Endothelial cell of umbilical vein (primary cell): Measurements from ENCODE around the gene COL13A1. TPM values are rescaled to one million over a fixed set of nuclear protein-coding genes. Genes with fewer than 3 reads are reported as not detected.

Experiments
- BruUV-seq: library from RNA; stranded (reverse); fragments of 400-500 nt; replicated peaks from 2 replicates; lab custom pipeline; 2021; lab: Mats Ljungman, UMichigan
- CTCF ChIA-PET: fragments of 300-600, 350-600 bp; sonication (Branson Sonifier 250); formaldehyde crosslinking; loops from one replicate; lab custom pipeline; 2021; ENCODE audit warnings: antibody characterized with exemption, inconsistent platforms; lab: Charles Lee
- POLR2A ChIA-PET: fragments of 300-600, 350-600 bp; sonication (Branson Sonifier 250); formaldehyde crosslinking; loops from one replicate; lab custom pipeline; 2021; ENCODE audit warnings: antibody characterized with exemption, inconsistent platforms; lab: Charles Lee
- DNase-seq: peaks from one replicate; pipeline ENCODE4 v3.0.0-alpha.2; 2011; ENCODE audit warnings: low read depth, low spot score
- FAIRE-seq: peaks from 2 replicates; lab custom pipeline; 2011; peaks lifted over from hg19 to GRCh38; lab: Jason Lieb, UNC
- H2AFZ ChIP-seq: 2 replicates; pipeline ENCODE4 v1.6.0; 2012; ENCODE audit warnings: low read depth, low read length, control low read depth, inconsistent platforms
- H3K27ac ChIP-seq: 2 replicates; pipeline ENCODE4 v1.5.1; 2011; ENCODE audit warnings: low read depth, mild to moderate bottlenecking, control low read depth, low read length, moderate library complexity; ENCODE audit not compliant: insufficient read depth
- H3K27me3 ChIP-seq, 2 experiments: 2 replicates each; pipeline versions ENCODE4 v1.6.0 to v1.6.1; 2011; ENCODE audit warnings: low read length in 2 of 2, mixed read lengths in 1 of 2; ENCODE audit not compliant: control insufficient read depth in 2 of 2, insufficient read depth in 2 of 2
- H3K36me3 ChIP-seq, 2 experiments: 2 replicates in 1 of 2; 3 replicates in 1 of 2; pipeline ENCODE4 v1.5.1; 2011; ENCODE audit warnings: low read length in 2 of 2, mild to moderate bottlenecking in 1 of 2, moderate library complexity in 1 of 2; ENCODE audit not compliant: control insufficient read depth in 2 of 2, insufficient read depth in 2 of 2; ENCODE audit errors: extremely low read depth in 1 of 2
- H3K4me1 ChIP-seq: 3 replicates; pipeline ENCODE4 v1.5.1; 2011; ENCODE audit warnings: mild to moderate bottlenecking, low read length; ENCODE audit not compliant: control insufficient read depth, insufficient read depth; ENCODE audit errors: extremely low read depth
- H3K4me2 ChIP-seq: 2 replicates; pipeline ENCODE4 v1.6.1; 2011; ENCODE audit warnings: low read length, control low read depth, mixed read lengths; ENCODE audit not compliant: insufficient read depth
- H3K4me3 ChIP-seq, 3 experiments: fragments of 200-600 bp in 1 of 3; sonication (generic), shearing (Covaris generic) in 1 of 3; replicated peaks in 1 of 3; 2 replicates each; pipeline ENCODE4 v1.5.1; 2011 to 2016; ENCODE audit warnings: control low read depth in 3 of 3, low read length in 3 of 3, mild to moderate bottlenecking in 2 of 3, inconsistent platforms in 1 of 3, low read depth in 1 of 3, moderate library complexity in 1 of 3; ENCODE audit not compliant: insufficient read depth in 1 of 3
- H3K79me2 ChIP-seq: 2 replicates; pipeline ENCODE4 v1.6.0; 2012; ENCODE audit warnings: low read length, inconsistent platforms; ENCODE audit not compliant: control insufficient read depth, insufficient read depth
- H3K9ac ChIP-seq: replicated peaks from 2 replicates; pipeline ENCODE3; 2011; ENCODE audit warnings: low read length, control low read depth; ENCODE audit not compliant: insufficient read depth; ENCODE audit errors: extremely low read depth
- H3K9me1 ChIP-seq: replicated peaks from 3 replicates; pipeline ENCODE4 v1.6.0; 2011; ENCODE audit warnings: mild to moderate bottlenecking, low read length; ENCODE audit not compliant: control insufficient read depth, insufficient read depth; ENCODE audit errors: extremely low read depth
- H3K9me3 ChIP-seq: replicated peaks from 2 replicates; pipeline ENCODE4 v1.5.1; 2012; ENCODE audit warnings: low read length, inconsistent platforms; ENCODE audit not compliant: control insufficient read depth, insufficient read depth
- H4K20me1 ChIP-seq: replicated peaks from 2 replicates; pipeline ENCODE3; 2011; ENCODE audit warnings: mild to moderate bottlenecking, low read length; ENCODE audit not compliant: control insufficient read depth, insufficient read depth; ENCODE audit errors: extremely low read depth
- EZH2 ChIP-seq: IDR thresholded peaks from 2 replicates; pipeline ENCODE4 v1.6.1; 2012; ENCODE audit warnings: borderline replicate concordance, low read depth, mild to moderate bottlenecking, moderate library complexity, low read length, inconsistent platforms; ENCODE audit not compliant: severe bottlenecking
- FOS ChIP-seq: IDR thresholded peaks from 2 replicates; pipeline ENCODE4 v1.6.1; 2011; ENCODE audit warnings: mild to moderate bottlenecking, low read length, moderate library complexity, borderline replicate concordance; ENCODE audit not compliant: insufficient read depth
- GATA2 ChIP-seq: IDR thresholded peaks from 2 replicates; pipeline ENCODE4 v1.7.0; 2011; ENCODE audit warnings: low read depth, mild to moderate bottlenecking, moderate library complexity, mixed read lengths, low read length; ENCODE audit not compliant: insufficient read length, insufficient read depth
- JUN ChIP-seq: IDR thresholded peaks from 2 replicates; pipeline ENCODE4 v1.6.1; 2011; ENCODE audit warnings: borderline replicate concordance, low read depth; ENCODE audit not compliant: insufficient read length, insufficient read depth
- MYC ChIP-seq: IDR thresholded peaks from one replicate; pipeline ENCODE4 v1.6.1; 2011; ENCODE audit warnings: mild to moderate bottlenecking, low read depth, low read length
- POLR2A ChIP-seq: IDR thresholded peaks from 2 replicates; pipeline ENCODE4 v1.6.1; 2012; ENCODE audit warnings: low read depth, mild to moderate bottlenecking, control low read depth, low read length
- POLR2AphosphoS5 ChIP-seq: IDR thresholded peaks from 2 replicates; pipeline ENCODE4 v1.6.1; 2012; ENCODE audit warnings: low read depth, mild to moderate bottlenecking, control low read depth, low read length, moderate library complexity; ENCODE audit not compliant: insufficient read depth
- dilution Hi-C: fragments of 300-500 bp; cut with MboI; formaldehyde crosslinking; loops from one replicate; pipeline ENCODE4 v1.15.0; 2019; ENCODE audit warnings: low sequenced_read_pairs; ENCODE audit not compliant: extremely low pct_ligation_motif_present
- intact Hi-C: fragments of 100-400 bp; cut with micrococcal nuclease; formaldehyde crosslinking; loops from one replicate; pipeline ENCODE4 v1.10.0; 2022
- polyA plus RNA-seq, 4 experiments: library from polyadenylated mRNA; depleted of rRNA in 3 of 4; stranded (reverse) in 3 of 4; unstranded in 1 of 4; fragments of >200 nt; gene quantifications; 2 replicates each; pipeline versions ENCODE4 v1.2.1 to v1.2.3, GENCODE V29; 2011 to 2012; ENCODE audit warnings: missing spikeins in 1 of 4
- total RNA-seq: library from RNA; stranded (reverse); gene quantifications from 2 replicates; pipeline ENCODE4 v1.2.3, GENCODE V29; 2021
- TF ChIP-seq, protein P1 (sequence below), 2 donors: IDR thresholded peaks; 1 replicate in 1 of 2; 2 replicates in 1 of 2; pipeline ENCODE4 v1.5.1; 2011; ENCODE audit warnings: low read length in 2 of 2, mild to moderate bottlenecking in 2 of 2, moderate library complexity in 2 of 2, control low read depth in 1 of 2, inconsistent platforms in 1 of 2, low read depth in 1 of 2; ENCODE audit not compliant: insufficient read depth in 1 of 2; ENCODE audit errors: extremely low read depth in 1 of 2
- TF ChIP-seq, protein P2 (sequence below): IDR thresholded peaks from 2 replicates; pipeline ENCODE4 v1.6.1; 2011; ENCODE audit not compliant: insufficient read depth, insufficient read length

The COL13A1 gene
- total and polyA plus RNA-seq, 2 donors (not counting 3 experiments of a cell fraction or from before 2014, with no cell fraction given): 21.4 to 47.5 TPM

DNA sequence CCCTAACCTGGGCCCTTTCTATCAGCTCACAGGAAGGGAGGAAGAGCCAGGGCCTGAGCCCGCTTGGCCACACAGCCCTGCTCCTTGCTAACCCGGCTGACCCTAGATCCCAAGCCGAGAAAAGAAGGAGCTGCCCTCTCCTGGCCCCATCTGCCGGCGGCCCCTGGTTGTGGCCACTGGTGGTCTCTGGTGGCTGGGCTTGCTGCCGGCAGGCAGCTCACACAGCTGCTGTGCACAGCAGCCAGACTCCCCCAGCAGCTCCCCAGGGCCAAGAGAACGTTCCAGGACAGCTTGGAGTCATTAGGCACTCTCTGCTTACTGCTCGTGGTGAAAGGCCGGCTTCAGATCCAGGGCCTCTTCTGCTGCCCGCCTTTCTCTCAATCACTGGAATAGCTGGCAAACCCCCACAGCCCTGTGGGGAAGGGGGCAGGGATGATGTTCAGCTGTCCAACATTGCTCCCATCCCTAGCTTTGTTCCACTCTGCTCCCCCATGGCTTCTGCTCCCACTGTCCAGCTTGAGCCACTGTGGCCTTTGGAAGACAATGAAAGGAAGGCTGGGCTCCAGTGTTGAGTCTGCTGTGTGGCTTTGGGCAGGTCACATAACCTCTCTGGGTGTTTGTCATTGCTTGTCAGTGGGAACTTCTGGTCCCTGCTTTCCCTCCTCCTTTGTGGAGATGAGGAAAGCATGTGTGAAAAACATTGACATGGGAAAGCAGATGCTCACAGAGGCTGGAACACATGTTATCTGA, 35.4 kb upstream of the COL13A1 start:
- no peak overlapping the region for H3K4me3 ChIP-seq
- H3K36me3 ChIP-seq: no peaks in the 10 kb centered on the region
- no TSS peak for BruUV-seq
- dilution Hi-C loops (no loop called here), intact Hi-C loops (no loop called here)
- CTCF ChIA-PET: interaction anchor here (0.7 to 4.0 kb wide), 5 partner anchors 16 to 380 kb away, joined by 3 to 24 read pairs (median 3); partner anchors contain the start of gene TYSND1
- H3K4me2 ChIP-seq: no peak overlapping the region
- peaks cover 13% of the 10 kb centered on the region for H3K4me1 ChIP-seq
- peaks cover under 1 to 2% of the 10 kb centered on the region in 2 experiments for H3K27me3 ChIP-seq
- H3K79me2 ChIP-seq: no peaks in the 10 kb centered on the region
- H3K9me1 ChIP-seq: no peaks in the 10 kb centered on the region
- FAIRE-seq (no peak), DNase-seq (no peak)
- POLR2A ChIA-PET: no interaction called here
- H3K27ac ChIP-seq: no peak overlapping the region
- no peaks in the 10 kb centered on the region for H3K9me3 ChIP-seq
- H2AFZ ChIP-seq: no peak overlapping the region
- H3K9ac ChIP-seq: no peak overlapping the region
- H4K20me1 ChIP-seq: no peaks in the 10 kb centered on the region
- TF ChIP-seq POLR2A (no peak), MYC (no peak), JUN (no peak), POLR2AphosphoS5 (no peak), EZH2 (no peak), GATA2 (no peak), FOS (no peak)
- TF ChIP-seq, protein P1, sequence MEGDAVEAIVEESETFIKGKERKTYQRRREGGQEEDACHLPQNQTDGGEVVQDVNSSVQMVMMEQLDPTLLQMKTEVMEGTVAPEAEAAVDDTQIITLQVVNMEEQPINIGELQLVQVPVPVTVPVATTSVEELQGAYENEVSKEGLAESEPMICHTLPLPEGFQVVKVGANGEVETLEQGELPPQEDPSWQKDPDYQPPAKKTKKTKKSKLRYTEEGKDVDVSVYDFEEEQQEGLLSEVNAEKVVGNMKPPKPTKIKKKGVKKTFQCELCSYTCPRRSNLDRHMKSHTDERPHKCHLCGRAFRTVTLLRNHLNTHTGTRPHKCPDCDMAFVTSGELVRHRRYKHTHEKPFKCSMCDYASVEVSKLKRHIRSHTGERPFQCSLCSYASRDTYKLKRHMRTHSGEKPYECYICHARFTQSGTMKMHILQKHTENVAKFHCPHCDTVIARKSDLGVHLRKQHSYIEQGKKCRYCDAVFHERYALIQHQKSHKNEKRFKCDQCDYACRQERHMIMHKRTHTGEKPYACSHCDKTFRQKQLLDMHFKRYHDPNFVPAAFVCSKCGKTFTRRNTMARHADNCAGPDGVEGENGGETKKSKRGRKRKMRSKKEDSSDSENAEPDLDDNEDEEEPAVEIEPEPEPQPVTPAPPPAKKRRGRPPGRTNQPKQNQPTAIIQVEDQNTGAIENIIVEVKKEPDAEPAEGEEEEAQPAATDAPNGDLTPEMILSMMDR (IDR thresholded peaks at IDR 0.05; ENCODE audit: extremely low read depth in 1 of 2, insufficient read depth in 1 of 2, low read depth in 1 of 2, low read length in 2 of 2): no peak
- TF ChIP-seq, protein P2, sequence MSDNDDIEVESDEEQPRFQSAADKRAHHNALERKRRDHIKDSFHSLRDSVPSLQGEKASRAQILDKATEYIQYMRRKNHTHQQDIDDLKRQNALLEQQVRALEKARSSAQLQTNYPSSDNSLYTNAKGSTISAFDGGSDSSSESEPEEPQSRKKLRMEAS: no peak
